COLO668 (cell line): ENCODE measurements around the gene TENM3.

ENCODE experiments used
- DNase-seq: peaks from one replicate; lab custom pipeline; 2025; ENCODE audit not compliant: unreplicated experiment; lab: John Stamatoyannopoulos, UW

Gene TENM3

DNA sequence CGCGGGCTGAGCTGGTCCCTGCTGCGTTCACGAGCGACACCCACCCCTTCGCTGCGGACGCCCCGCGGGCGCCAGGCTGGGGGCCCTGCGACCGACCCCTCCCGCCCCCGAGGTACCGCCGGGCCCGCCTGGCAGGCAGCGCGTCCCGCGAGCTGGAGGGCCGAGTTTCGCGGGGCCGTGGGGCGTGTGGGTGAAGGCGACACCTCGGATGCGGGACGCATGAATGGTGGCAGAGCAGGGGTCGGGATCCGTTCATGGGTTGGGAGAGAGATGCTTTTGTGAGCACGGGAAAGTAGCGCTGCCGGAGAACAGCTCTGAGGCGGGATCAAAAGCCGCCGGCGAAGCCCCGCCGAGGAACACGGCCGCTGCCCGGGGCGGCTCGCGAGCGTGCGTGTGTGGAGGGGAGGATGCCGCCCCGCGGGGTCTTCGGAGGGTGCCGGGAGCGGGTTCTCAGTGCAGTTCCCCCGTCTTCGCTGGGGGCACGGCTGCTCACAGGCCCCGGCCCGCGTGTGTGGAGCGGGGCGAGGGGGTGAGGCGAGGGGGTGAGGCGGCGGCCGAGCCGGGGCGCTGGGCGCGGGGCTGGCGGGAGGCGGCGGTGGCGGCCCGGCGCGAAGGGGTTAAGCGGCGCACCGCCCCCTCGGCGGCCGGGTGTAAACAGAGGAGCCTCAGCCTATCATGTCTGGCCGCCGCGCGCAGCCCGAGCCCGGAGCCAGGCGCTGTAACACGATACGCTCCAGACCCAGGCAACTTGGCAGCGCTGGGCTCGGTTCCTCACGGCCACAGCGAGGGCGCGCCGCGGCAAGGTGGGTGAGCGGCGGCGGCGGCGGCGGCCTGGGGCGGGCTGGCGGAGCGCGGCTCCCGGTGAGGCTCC lies 205.3 kb downstream of the TENM3 start:
- DNase-seq, result peak; percentile 95

DNA sequence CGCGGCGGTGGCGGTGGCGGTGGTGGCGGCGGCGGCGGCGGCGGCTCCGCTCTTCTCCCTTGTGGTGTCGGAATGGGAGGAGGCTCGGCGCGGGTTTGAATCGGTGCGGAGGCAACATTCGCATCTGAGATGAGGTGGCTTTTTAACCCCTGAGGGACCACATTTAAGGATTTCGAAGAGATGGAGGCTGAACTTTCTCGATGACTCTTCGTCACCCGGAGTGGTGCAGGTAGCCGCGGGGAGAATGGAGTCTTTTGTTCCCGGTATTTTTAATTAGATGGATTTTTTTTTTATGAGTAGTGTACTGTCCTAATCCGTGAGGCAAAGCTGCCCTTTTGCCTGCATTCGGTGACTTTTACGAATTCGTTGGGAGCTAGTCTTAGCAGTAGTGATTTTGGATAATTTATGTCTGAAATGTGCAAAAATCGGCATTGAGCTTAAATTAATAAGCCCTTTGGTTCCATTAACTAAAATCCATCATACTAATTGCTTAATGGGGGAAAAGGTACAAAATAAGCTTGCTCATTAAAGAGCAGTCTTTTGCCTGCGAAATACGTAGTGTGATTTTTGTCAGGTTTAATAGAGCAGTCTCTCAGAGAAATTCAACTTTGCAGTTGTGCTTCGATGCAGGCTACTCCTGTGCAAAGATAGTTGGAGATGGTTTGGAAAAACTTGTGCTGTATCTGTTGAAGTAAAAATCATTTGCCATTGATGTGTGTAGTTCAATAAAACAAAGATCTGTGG lies 206.2 kb downstream of the TENM3 start:
- no peak for DNase-seq

DNA sequence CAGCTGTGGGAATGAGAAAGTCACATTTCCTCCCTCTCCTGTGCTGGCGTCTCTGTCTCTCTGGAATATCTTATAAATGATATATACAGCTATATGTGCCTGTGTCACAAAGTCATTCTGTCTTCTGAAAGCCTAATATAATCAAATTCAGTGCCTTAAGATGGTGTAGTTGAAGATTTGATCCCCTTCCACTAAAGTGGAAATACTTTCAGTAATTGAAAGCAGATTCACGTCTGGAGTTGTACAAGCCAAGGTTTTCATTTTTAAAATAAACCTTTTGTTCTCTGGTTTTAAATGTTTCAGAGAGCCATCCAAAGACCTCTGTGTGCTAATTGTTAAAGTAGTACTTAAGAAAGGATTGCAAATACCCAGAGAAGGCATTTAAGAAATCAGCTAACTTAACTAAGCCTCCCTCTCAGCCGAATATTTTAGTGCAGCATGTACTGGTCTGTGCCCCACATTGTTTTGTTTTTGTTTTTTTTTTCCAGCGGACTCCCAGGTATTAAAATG lies 206.8 kb downstream of the TENM3 start:
- DNase-seq, result no peak

DNA sequence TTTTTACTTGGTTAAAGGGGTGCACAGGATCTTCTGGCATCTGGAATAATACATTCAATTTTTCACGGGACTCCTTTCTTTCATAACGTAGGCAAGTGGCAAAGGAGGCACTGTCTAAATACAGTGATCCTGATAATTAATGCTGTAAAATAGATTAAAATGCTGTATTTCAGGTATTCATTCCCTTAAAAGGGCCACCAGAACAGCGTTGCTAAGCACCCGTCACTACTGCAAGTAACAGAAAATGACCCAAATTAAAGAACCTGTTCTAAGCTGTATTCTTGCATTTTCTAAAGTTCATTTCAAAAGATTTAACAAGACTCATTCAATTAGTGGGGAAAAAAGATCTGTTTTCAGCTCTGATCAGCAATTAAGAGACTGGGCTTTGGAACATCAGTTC lies 208.2 kb downstream of the TENM3 start:
- DNase-seq, result no peak

DNA sequence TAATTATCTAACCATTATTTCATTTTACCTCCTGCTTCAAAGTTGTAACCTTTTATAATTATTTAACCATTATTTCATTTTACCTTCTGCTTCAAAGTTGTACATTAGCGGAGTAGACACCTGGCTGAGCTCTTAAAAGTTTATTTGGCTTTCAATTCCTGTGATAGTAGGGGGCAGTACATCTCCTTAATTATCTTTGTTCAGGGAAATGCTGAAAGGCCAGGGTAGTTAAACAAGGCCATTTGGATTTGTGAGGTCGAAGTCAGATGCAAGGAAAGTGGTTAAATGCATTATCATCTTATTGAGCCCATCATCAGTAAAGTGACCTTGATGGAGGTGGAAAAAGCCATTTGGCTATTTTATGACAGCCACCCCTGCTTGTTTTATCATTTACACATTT lies 210.6 kb downstream of the TENM3 start:
- DNase-seq, result no peak

DNA sequence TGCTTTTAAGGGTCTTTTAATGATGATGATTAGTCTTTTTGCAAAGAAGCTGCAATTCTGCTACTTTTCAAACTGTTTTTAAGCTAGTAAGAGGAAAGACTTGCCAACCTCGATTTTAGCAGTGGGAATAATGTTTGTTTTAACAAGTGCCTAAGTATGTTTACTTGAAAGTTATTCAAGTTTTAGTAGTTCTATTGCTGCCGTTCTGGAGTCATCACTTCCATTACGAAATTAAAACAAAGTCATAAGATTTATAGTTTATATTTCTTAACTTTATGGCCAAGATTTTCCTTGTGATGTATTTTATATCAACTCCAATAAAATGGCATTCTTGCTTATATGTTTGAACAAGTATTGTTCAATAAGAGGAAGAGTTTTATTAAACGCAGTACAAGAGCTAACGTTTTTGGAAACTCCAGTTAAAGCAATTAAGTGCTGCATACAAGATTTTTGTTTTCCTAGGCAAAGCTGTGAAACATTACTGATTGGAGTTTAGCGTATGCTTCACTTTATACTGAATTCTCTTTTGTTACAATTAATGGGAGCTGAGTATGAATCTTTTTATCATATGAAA lies 211.3 kb downstream of the TENM3 start:
- DNase-seq, result no peak

DNA sequence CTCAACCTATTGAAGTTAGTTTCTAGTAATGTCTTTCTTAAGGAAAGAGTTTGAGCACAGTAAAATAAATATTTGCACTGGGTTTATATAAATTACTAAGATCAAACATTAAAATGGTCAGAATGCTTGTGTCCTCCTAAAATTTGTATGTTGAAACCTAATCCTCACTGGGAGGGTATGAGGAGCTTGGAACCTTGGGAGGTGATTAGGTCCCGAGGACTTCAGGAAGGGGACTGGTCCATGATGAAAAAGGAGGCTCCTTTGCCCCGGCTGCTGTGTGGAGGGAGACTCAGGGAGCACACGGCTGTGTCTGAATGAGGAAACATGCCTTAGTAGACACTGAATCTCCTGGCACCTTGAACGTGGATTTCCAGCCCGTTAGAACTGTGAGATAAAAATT lies 221.9 kb downstream of the TENM3 start:
- no peak for DNase-seq

DNA sequence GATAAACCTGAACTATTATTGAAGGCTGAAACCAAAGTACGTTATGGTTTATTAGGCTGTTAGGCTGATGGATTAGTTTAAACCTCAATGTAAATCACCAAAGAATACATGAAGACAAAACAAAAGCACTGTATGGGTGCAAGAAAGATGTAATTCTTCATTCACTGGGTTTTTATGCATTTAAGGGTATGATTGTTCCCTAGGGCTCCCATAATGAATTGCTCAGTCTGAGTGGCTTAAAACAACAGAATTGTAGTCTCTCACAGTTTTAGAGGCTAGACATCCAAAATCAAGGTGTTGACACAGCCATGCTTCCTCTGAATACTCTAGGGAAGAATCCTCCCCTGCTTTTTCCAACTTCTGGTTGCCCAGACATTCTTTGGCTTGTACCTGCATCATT lies 222.8 kb downstream of the TENM3 start:
- no peak for DNase-seq

DNA sequence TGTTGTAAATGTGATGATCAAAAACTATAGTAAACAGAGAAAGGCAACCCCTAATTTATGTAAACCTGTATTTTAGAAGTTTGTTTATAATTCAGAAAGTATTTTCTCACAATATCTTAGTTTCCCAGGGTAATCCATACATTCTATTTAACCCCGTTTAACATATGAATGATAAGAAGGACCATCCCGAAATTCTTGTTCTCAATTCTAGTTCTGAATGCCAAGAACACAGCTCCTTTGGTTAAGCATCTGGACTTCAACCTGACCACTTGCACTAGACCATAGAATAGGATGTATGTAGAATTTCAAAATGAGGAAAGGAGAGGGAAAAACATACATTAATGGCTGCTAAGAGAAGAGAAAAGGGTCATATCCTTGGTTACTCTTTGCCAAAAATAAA lies 227.0 kb downstream of the TENM3 start:
- DNase-seq, result no peak

DNA sequence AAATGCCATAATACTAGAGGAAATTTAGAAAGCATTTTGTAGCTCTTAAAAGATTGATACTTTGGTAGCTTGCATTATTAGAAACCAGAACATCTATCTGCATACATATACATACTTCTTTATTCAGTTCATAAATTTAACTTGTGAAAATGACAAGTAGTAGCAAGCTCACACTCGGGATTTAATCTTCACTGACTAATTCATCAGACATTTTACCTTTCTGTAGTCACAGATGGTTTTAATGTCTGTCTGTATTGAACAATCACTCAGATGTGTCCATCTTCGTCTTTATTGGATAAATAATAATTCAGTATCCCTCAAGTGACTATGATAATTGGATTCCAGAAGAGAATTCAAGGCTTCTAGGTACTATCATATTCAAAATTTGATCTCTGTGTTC lies 232.3 kb downstream of the TENM3 start:
- no peak for DNase-seq

DNA sequence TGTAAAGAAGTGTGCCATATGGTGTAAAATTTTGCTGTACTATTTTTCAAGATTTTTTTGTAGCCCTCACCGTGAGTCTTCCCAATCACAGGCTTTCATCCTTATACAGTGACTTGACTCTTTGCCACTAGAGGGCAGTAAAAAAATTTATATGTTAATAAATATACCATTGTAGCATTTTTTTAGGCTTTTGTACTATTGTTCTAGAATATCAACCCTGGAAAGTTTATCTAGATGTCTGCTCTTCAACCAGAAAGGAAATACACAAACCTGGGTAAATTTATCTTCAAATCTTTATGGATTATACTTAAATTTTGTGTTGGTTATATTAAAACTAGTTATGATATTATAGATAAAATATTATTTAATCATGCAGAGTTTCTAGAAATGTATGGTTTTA lies 235.3 kb downstream of the TENM3 start:
- DNase-seq, result no peak

DNA sequence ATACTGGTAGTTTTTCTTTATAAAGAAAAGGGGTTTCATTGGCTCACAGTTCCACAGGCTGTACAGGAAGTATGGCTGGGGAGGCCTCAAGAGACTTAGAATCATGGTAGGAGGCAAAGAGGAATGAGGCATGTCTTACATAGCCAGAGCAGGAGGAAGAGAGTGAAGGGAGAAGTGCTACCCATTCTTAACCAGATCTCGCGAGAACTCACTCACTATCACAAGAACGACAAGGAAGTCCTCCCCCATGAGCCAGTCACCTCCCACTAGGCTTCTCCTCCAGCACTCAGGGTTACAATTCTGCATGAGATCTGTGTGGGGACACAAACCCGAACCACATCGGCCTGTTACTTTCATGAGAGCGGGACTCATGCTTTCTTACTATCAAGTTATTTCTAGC lies 240.5 kb downstream of the TENM3 start:
- DNase-seq, result no peak

DNA sequence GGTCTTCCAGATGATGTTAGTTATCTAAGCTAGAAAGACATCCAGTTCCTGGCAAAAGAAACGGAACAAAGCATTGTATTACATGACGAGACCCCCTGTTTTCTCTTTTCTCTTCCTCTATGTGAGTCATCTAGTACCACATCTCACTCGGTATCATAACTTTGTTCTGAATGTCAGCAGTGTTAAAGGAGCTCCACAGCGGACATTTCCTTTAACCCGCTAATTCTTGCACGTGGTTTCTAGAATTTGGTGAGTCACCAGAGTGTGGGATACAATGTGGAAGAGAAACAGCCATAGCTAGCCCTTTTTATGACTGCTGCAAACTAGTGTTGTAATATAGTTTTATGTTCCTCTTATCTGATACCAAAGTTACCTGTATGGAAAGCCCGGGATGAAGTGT lies 243.7 kb downstream of the TENM3 start:
- DNase-seq, result no peak

DNA sequence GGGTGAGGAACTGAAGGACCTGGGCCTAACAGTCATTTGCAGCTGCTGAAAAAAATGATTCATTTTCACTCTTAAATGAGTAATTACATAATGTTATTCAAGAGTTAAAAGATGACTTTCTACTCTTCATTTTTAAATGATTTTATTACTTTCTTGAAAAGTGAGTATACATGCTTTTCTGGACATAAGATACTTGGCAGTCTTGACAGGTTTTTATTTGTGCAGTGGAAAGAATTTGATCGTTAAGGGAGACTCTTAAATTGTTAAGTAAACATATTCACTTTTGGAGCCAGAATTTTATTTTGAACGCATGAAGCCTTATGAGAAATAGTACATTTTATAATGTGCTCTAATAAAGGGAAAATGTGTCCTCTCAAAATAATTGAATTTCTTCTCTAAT lies 245.7 kb downstream of the TENM3 start:
- no peak for DNase-seq

DNA sequence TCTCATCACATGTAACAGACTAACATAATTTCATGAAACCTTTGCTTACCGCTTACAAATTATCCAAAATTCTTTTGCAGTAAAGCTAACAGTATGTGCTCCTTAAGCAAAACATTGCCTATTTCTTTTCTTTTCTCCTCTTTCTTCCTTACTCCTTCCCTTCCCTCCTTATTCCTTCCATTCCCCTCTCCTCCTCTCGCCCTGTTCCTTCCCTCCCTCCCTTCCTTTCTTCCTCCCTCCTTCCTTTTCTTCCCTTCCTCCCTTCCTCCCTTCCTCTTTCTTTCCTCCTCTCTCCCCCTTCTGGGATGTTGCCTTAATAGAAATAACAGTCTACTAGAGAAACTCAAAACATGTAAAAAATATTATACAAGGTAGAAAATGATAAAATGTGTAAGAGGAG lies 246.4 kb downstream of the TENM3 start:
- DNase-seq, result no peak

DNA sequence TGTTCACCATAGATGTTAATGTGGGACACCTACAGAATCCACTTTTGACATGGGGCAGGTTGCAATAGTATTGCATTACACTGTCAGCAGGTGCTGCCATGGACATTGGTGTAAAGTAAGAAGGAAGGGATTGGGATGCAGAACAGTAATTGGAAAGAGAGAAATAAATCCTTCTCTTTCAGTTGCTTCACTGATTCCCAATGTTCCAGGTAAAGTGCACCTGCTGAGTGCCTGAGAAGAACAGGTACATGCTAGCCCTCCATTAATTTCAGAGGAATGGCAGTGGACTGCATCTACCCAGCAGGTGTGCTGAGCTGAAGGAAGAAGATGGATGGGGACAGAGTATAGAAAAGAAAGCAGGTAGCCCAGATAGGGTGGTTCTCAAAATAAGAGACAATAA lies 248.5 kb downstream of the TENM3 start:
- DNase-seq, result no peak

DNA sequence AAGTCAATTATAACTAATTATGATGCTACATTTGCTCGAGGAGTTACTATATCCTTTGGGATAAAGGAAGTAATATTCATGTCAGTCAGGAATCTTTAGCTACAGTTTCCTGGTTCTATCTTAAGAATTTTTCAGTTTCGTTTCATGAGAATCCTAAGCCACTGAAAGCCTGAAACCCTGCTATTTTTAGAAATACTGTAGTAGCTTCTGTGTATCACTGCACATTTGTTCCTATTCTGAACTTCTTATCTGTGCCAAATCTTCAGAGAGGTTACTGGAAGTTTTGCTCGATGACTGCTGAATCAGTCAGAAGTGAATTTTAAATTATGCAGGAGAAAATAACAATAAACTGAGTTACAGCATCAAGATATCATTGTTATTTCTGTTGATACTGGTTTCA lies 249.2 kb downstream of the TENM3 start:
- DNase-seq, result no peak

DNA sequence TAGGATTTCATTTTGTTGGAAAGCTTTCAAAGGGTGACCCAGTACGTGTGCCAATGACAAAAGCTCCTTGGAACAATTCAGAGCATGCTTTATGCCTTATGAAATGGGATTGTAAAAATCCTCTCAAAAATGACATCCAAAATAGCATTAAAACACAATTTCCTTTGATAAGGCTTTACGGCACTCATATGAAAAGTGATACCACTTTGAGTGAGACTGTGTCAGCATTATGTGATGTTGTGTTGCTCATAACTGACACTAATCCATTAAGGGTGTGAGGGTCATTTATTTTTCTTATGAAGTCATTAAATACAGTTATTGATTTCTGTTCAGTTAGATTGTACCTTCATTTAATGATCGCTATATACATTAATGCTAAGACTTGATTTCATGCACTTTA lies 250.2 kb downstream of the TENM3 start:
- DNase-seq, result no peak

DNA sequence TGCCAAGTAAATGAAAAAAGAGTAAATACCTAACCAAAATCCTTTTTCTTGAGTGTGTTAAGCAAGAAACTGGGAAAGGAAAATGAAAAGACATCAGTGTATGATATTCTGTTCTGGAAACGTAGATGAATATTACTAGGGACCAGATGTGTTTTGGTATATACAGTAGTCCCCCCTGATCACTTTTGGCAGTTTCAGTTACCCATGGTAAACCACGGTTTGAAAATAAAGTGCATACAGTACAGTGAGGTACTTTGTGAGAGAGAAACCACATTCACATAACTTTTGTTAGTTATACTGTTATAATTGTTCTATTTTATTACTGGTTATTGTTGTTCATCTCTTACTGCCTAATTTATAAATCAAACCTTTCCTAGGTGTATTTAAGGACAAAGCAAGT lies 250.9 kb downstream of the TENM3 start:
- DNase-seq, result no peak

DNA sequence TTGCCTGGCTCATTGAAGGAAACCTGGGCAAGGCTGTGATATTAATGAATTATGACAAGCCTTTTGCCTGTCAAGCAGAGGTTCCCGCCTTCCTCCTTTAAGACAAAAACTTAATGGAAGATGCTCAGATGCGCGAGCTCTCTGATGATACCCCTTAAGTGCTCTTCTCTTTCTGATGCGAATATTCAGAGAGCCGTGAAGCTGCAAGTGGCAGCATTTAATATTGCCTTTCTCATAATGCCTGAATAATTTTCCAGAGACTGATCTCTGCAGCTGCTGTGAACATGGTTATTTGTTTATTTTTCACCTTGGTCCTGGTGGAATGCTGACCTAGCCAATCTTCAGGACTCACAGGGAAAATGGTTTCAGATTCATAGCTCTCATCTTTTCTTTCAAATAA lies 251.8 kb downstream of the TENM3 start:
- DNase-seq, result no peak

DNA sequence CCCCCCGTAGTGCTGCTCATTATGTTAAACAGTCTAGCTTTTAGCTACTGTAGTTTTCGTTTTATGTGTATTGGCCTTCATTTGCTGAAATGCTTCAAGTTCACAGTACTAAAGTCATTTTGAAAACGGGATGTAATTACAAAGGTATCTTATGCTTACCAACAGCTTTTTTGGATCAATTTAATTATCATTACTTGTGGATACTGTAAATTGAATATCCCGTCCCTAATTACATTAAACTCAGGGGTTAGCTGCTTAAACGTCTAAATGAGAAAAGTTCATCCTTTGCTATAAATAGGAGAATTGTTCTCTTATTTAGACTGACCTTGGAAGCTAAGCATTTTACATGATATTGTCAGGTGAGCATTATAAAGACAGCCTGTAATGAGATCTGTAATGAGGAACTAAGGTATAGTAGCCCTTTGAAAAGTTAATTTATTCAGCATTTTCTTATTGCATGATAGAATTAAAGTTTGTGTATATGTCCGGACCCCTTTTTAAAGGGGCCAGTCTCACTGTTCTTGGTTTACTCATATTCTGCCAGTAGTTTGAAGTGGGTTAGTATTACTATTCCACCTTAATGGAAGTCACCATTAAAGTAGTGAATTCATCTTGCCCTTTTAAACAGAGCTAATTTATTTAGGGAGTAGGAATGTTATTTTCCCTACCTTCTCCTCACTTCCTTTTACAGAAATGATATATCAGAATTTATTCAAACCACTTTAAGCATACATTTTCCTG lies 252.6 kb downstream of the TENM3 start:
- DNase-seq, result no peak
